ENCODE data around the gene KIF26B.

Gene KIF26B

DNA sequence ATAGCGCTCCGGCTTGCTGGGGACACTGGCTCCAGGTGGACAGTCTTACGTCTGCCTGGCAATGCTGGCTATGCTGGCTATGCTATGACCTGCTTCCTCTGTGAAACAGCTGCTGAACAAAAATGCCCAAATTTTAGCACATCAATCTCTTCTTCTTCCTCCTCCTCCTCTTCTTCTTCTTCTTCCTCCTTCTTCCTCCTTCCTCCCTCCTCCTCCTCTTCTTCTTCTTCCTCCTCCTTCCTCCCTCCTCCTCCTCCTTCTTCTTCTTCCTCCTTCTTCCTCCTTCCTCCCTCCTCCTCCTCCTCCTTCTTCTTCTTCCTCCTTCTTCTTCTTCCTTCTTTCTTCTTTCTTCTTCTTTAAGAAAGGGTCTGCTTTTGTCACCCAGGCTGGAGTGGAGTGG, 401.3 kb downstream of the KIF26B start:
- no peaks in the 10 kb centered on the region; the same call in 1 of the 2 replicates for H3K27me3 ChIP-seq (ENCODE audit: insufficient read depth, low read length)
- TF ChIP-seq EZH2 (IDR thresholded peaks at IDR 0.05; ENCODE audit: borderline replicate concordance, low read length): no peak
- TF ChIP-seq, protein P1, sequence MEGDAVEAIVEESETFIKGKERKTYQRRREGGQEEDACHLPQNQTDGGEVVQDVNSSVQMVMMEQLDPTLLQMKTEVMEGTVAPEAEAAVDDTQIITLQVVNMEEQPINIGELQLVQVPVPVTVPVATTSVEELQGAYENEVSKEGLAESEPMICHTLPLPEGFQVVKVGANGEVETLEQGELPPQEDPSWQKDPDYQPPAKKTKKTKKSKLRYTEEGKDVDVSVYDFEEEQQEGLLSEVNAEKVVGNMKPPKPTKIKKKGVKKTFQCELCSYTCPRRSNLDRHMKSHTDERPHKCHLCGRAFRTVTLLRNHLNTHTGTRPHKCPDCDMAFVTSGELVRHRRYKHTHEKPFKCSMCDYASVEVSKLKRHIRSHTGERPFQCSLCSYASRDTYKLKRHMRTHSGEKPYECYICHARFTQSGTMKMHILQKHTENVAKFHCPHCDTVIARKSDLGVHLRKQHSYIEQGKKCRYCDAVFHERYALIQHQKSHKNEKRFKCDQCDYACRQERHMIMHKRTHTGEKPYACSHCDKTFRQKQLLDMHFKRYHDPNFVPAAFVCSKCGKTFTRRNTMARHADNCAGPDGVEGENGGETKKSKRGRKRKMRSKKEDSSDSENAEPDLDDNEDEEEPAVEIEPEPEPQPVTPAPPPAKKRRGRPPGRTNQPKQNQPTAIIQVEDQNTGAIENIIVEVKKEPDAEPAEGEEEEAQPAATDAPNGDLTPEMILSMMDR (IDR thresholded peaks at IDR 0.05; ENCODE audit: low read length): no peak

DNA sequence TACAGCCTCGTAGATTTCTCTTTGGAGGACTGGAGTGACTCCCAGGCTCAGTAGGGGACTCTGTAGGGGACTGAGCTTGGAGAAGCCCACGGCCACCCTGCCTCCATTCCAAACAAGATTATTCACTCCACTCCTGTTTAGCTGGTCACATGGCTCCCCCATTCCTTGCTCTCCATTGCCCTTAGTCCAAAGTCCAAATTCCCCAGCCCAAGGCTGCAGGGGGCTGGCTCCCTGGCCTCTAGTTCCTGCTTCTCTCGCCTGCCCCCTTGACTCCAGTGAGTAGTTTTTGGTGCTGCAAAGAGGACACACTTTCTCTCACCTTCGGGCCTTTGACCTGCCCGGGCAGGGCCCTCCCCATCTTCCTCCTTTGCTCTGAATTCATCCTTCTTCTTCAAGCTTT, 403.3 kb downstream of the KIF26B start:
- Histone ChIP-seq H3K27ac (ENCODE audit: low read depth, low read length, poor library complexity, severe bottlenecking) (no peak overlapping the region), H3K27me3 (ENCODE audit: insufficient read depth, low read length) (no peaks in the 10 kb centered on the region; the same call in 1 of the 2 replicates), H3K9ac (ENCODE audit: low read length) (no peak overlapping the region)

More for the DNA sequence above, 401.3 kb downstream of the KIF26B start:
- Histone ChIP-seq H3K4me1 (ENCODE audit: insufficient read depth, low read length, severe bottlenecking) (no peaks in the 10 kb centered on the region), H3K27ac (ENCODE audit: low read depth, low read length, poor library complexity, severe bottlenecking) (no peak overlapping the region), H4K20me1 (ENCODE audit: insufficient read depth, low read length) (no peaks in the 10 kb centered on the region), H3F3A (ENCODE audit: insufficient read depth, low read length) (no peaks in the 10 kb centered on the region), H3K9me3 (ENCODE audit: low read length) (no peaks in the 10 kb centered on the region), H3K9ac (ENCODE audit: low read length) (no peak overlapping the region), H3K4me2 (ENCODE audit: low read length) (no peak overlapping the region), H2AFZ (ENCODE audit: low read length) (no peak overlapping the region), H3K36me3 (ENCODE audit: insufficient read depth, low read length) (no peaks in the 10 kb centered on the region), H3K79me2 (ENCODE audit: insufficient read depth, low read length) (no peaks in the 10 kb centered on the region), H3K4me3 (ENCODE audit: low read depth, low read length, poor library complexity, severe bottlenecking) (no peak overlapping the region), H3K9me2 (ENCODE audit: low read depth, low read length) (no peaks in the 10 kb centered on the region)

DNA sequence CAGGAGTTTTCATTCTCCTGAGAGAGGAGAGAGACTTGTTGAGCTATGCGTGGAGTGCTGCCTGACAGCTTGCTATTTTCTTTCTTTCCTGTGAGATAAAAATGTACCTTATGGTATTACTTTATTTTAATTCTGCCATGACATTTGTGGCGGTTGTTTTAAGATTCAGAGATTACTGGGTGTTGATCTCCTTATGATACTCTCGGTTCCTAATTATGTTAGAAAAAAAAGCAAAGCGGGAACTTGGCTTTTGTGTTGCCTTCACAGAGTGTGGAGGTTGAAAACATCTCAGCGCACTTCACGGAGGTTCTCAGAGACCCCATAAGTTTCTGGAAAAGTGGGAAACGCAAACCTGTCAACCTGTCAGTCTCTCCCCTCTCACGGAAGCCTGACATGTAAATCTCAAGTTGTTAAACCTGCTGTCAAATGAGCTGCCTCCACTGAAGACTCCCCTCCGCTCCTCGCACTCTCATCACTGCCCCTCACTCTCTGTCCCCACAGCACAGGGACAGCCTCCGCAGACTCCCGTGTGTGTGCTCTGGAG, 405.6 kb downstream of the KIF26B start:
- Histone ChIP-seq H3K79me2 (ENCODE audit: insufficient read depth, low read length) (no peaks in the 10 kb centered on the region), H3K4me3 (ENCODE audit: low read depth, low read length, poor library complexity, severe bottlenecking) (no peak overlapping the region), H3K27ac (ENCODE audit: low read depth, low read length, poor library complexity, severe bottlenecking) (no peak overlapping the region), H3K36me3 (ENCODE audit: insufficient read depth, low read length) (no peaks in the 10 kb centered on the region), H3K4me1 (ENCODE audit: insufficient read depth, low read length, severe bottlenecking) (no peaks in the 10 kb centered on the region), H2AFZ (ENCODE audit: low read length) (no peak overlapping the region), H3K9me3 (ENCODE audit: low read length) (no peaks in the 10 kb centered on the region), H3K27me3 (ENCODE audit: insufficient read depth, low read length) (no peaks in the 10 kb centered on the region), H3F3A (ENCODE audit: insufficient read depth, low read length) (no peaks in the 10 kb centered on the region), H3K4me2 (ENCODE audit: low read length) (no peak overlapping the region), H3K9ac (ENCODE audit: low read length) (no peak overlapping the region), H3K9me2 (ENCODE audit: low read depth, low read length) (no peaks in the 10 kb centered on the region), H4K20me1 (ENCODE audit: insufficient read depth, low read length) (no peaks in the 10 kb centered on the region)
- TF ChIP-seq, protein P1 (IDR thresholded peaks at IDR 0.05; ENCODE audit: low read length): no peak
- no peak for TF ChIP-seq EZH2 (IDR thresholded peaks at IDR 0.05; ENCODE audit: borderline replicate concordance, low read length)

More for the DNA sequence above, 403.3 kb downstream of the KIF26B start:
- TF ChIP-seq, protein P1 (IDR thresholded peaks at IDR 0.05; ENCODE audit: low read length): no peak
- no peak for TF ChIP-seq EZH2 (IDR thresholded peaks at IDR 0.05; ENCODE audit: borderline replicate concordance, low read length)
- Histone ChIP-seq H3K9me3 (ENCODE audit: low read length) (no peaks in the 10 kb centered on the region), H3K4me2 (ENCODE audit: low read length) (no peak overlapping the region), H3K4me1 (ENCODE audit: insufficient read depth, low read length, severe bottlenecking) (no peaks in the 10 kb centered on the region), H3K9me2 (ENCODE audit: low read depth, low read length) (no peaks in the 10 kb centered on the region), H3K79me2 (ENCODE audit: insufficient read depth, low read length) (no peaks in the 10 kb centered on the region), H2AFZ (ENCODE audit: low read length) (no peak overlapping the region), H3K4me3 (ENCODE audit: low read depth, low read length, poor library complexity, severe bottlenecking) (no peak overlapping the region), H3K36me3 (ENCODE audit: insufficient read depth, low read length) (no peaks in the 10 kb centered on the region), H4K20me1 (ENCODE audit: insufficient read depth, low read length) (no peaks in the 10 kb centered on the region), H3F3A (ENCODE audit: insufficient read depth, low read length) (no peaks in the 10 kb centered on the region)
